ENCODE measurements around the gene SYT1. TPM values are rescaled to one million over a fixed set of nuclear protein-coding genes. Genes with fewer than 3 reads are reported as not detected.

SYT1 gene
- total RNA-seq, 2 experiments from 2014 or later: not detected

- Histone ChIP-seq H3K79me2 (ENCODE audit: insufficient read depth, low read depth, low read length) (no peaks in the 10 kb centered on the region), H4K20me1 (ENCODE audit: insufficient read depth, low read length) (no peaks in the 10 kb centered on the region), H3K27ac (ENCODE audit: low read depth, low read length, poor library complexity, severe bottlenecking) (no peak overlapping the region), H3K4me3 (ENCODE audit: low read depth, low read length, poor library complexity, severe bottlenecking) (no peak overlapping the region), H2AFZ (ENCODE audit: low read length) (no peak overlapping the region), H3K36me3 (ENCODE audit: insufficient read depth, low read length) (no peaks in the 10 kb centered on the region), H3K4me1 (ENCODE audit: insufficient read depth, low read length, poor library complexity, severe bottlenecking) (no peaks in the 10 kb centered on the region), H3K9me2 (ENCODE audit: insufficient read depth, low read length) (no peaks in the 10 kb centered on the region), H3K4me2 (ENCODE audit: low read length) (no peak overlapping the region), H3K9me3 (ENCODE audit: low read length) (no peaks in the 10 kb centered on the region)
- POLR2A ChIA-PET: interaction anchor here (0.6 kb wide), 1 partner anchor 1950 kb away, joined by 3 read pairs; no protein-coding TSS in a partner anchor
- CTCF ChIA-PET (ENCODE audit: unreplicated experiment): no interaction called here
- BruUV-seq (replicated peaks): no TSS peak
- no peak for DNase-seq (ENCODE audit: low spot score)
- TF ChIP-seq CTCF (conservative IDR thresholded peaks at IDR 0.05; ENCODE audit: low read length) (no peak), EZH2phosphoT487 (IDR thresholded peaks at IDR 0.05; ENCODE audit: borderline replicate concordance, low read depth, low read length) (no peak)
- intact Hi-C loops (cut with micrococcal nuclease; ENCODE audit: unreplicated experiment): no loop called here
These were observed 148.1 kb downstream of the SYT1 start for GRCh38 chr12:79012636-79013035.

GRCh38 chr12:79016181-79016580 is 151.6 kb downstream of the SYT1 start:
- ChIA-PET POLR2A (no interaction called here), CTCF (ENCODE audit: unreplicated experiment) (no interaction called here)
- no peaks in the 10 kb centered on the region for H3K9me3 ChIP-seq (ENCODE audit: low read length)
- no peak overlapping the region for H3K27ac ChIP-seq (ENCODE audit: low read depth, low read length, poor library complexity, severe bottlenecking)
- DNase-seq (ENCODE audit: low spot score): no peak
- BruUV-seq (replicated peaks): no TSS peak
- TF ChIP-seq EZH2phosphoT487 (IDR thresholded peaks at IDR 0.05; ENCODE audit: borderline replicate concordance, low read depth, low read length) (no peak), CTCF (conservative IDR thresholded peaks at IDR 0.05; ENCODE audit: low read length) (no peak)
- no peaks in the 10 kb centered on the region for H3K4me1 ChIP-seq (ENCODE audit: insufficient read depth, low read length, poor library complexity, severe bottlenecking)
- H3K9me2 ChIP-seq (ENCODE audit: insufficient read depth, low read length): no peaks in the 10 kb centered on the region
- H3K4me3 ChIP-seq (ENCODE audit: low read depth, low read length, poor library complexity, severe bottlenecking): no peak overlapping the region
- H3K36me3 ChIP-seq (ENCODE audit: insufficient read depth, low read length): no peaks in the 10 kb centered on the region
- intact Hi-C loops (cut with micrococcal nuclease; ENCODE audit: unreplicated experiment): no loop called here
- H4K20me1 ChIP-seq (ENCODE audit: insufficient read depth, low read length): no peaks in the 10 kb centered on the region
- H3K79me2 ChIP-seq (ENCODE audit: insufficient read depth, low read depth, low read length): no peaks in the 10 kb centered on the region
- H2AFZ ChIP-seq (ENCODE audit: low read length): no peak overlapping the region
- H3K4me2 ChIP-seq (ENCODE audit: low read length): no peak overlapping the region

- no peak overlapping the region for H2AFZ ChIP-seq (ENCODE audit: low read length)
- H4K20me1 ChIP-seq (ENCODE audit: insufficient read depth, low read length): no peaks in the 10 kb centered on the region
- no peak overlapping the region for H3K27ac ChIP-seq (ENCODE audit: low read depth, low read length, poor library complexity, severe bottlenecking)
- ChIA-PET CTCF (ENCODE audit: unreplicated experiment) (no interaction called here), POLR2A (no interaction called here)
- TF ChIP-seq CTCF (conservative IDR thresholded peaks at IDR 0.05; ENCODE audit: low read length) (no peak), EZH2phosphoT487 (IDR thresholded peaks at IDR 0.05; ENCODE audit: borderline replicate concordance, low read depth, low read length) (no peak)
- no peaks in the 10 kb centered on the region for H3K79me2 ChIP-seq (ENCODE audit: insufficient read depth, low read depth, low read length)
- H3K9me3 ChIP-seq (ENCODE audit: low read length): no peaks in the 10 kb centered on the region
- DNase-seq (ENCODE audit: low spot score): no peak
- intact Hi-C loops (cut with micrococcal nuclease; ENCODE audit: unreplicated experiment): no loop called here
- no peaks in the 10 kb centered on the region for H3K9me2 ChIP-seq (ENCODE audit: insufficient read depth, low read length)
- H3K4me1 ChIP-seq (ENCODE audit: insufficient read depth, low read length, poor library complexity, severe bottlenecking): no peaks in the 10 kb centered on the region
- no TSS peak for BruUV-seq (replicated peaks)
- no peaks in the 10 kb centered on the region for H3K36me3 ChIP-seq (ENCODE audit: insufficient read depth, low read length)
- H3K4me2 ChIP-seq (ENCODE audit: low read length): no peak overlapping the region
- H3K4me3 ChIP-seq (ENCODE audit: low read depth, low read length, poor library complexity, severe bottlenecking): no peak overlapping the region
These were observed 155.1 kb downstream of the SYT1 start for GRCh38 chr12:79019672-79020071.

Data from OCI-LY7 (cell line).